SK-N-SH (cell line): ENCODE measurements around the gene CLSTN2. TPM values are rescaled to one million over a fixed set of nuclear protein-coding genes. Genes with fewer than 3 reads are reported as not detected.

Experiments used
- CTCF ChIA-PET: fragments of 300-600, 350-600 bp; formaldehyde crosslinking; extraction: SDS; loops from one replicate; lab custom pipeline; 2021; lab: Yijun Ruan, JAX
- POLR2A ChIA-PET: fragments of 350-600 bp; sonication (Branson Sonifier 250); formaldehyde crosslinking; extraction: SDS; loops from one replicate; lab custom pipeline; 2020; ENCODE audit warnings: antibody characterized with exemption, inconsistent platforms; lab: Yijun Ruan, JAX
- DNase-seq: peaks from one replicate; pipeline ENCODE4 v3.0.0; 2012
- H2AFZ ChIP-seq: fragments of 200-600 bp; sonication (generic); 2 replicates; pipeline ENCODE4 v1.8.1; 2016; ENCODE audit warnings: antibody characterized with exemption, mild to moderate bottlenecking, low read depth
- H3F3A ChIP-seq: fragments of 200-600 bp; sonication (generic); replicated peaks from 2 replicates; pipeline ENCODE3; 2016; ENCODE audit warnings: antibody characterized with exemption, mild to moderate bottlenecking; ENCODE audit not compliant: insufficient read depth
- H3K27ac ChIP-seq, 2 experiments: fragments of 200-500 bp in 1 of 2; fragments of 200-600 bp in 1 of 2; sonication (Bioruptor generic) in 1 of 2; sonication (generic), shearing (Covaris generic) in 1 of 2; 2 replicates each; pipeline versions ENCODE4 v1.5.1 to v1.6.1; 2014 to 2016; ENCODE audit warnings: low read depth in 2 of 2, inconsistent platforms in 1 of 2, low read length in 1 of 2, mild to moderate bottlenecking in 1 of 2, mixed read lengths in 1 of 2
- H3K27me3 ChIP-seq: fragments of 200-600 bp; sonication (generic), shearing (Covaris generic); 2 replicates; pipeline ENCODE4 v1.6.1; 2016; ENCODE audit warnings: mixed run types; ENCODE audit not compliant: insufficient read depth
- H3K36me3 ChIP-seq, 2 experiments: fragments of 200-500 bp in 1 of 2; fragments of 200-600 bp in 1 of 2; sonication (Bioruptor generic) in 1 of 2; sonication (generic) in 1 of 2; replicated peaks in 1 of 2; 2 replicates each; pipeline versions ENCODE3 to v1.5.1; 2014 to 2016; ENCODE audit warnings: low read length in 1 of 2, mild to moderate bottlenecking in 1 of 2; ENCODE audit not compliant: insufficient read depth in 2 of 2, control insufficient read depth in 1 of 2
- H3K4me1 ChIP-seq, 2 experiments: fragments of 200-500 bp in 1 of 2; fragments of 200-600 bp in 1 of 2; sonication (Bioruptor generic) in 1 of 2; sonication (generic), shearing (Covaris generic) in 1 of 2; 2 replicates each; pipeline versions ENCODE4 v1.5.1 to v1.6.1; 2014 to 2016; ENCODE audit warnings: low read depth in 1 of 2, low read length in 1 of 2, mixed run types in 1 of 2; ENCODE audit not compliant: insufficient read depth in 2 of 2, control insufficient read depth in 1 of 2
- H3K4me2 ChIP-seq: fragments of 200-600 bp; sonication (generic), shearing (Covaris generic); 2 replicates; pipeline ENCODE4 v1.6.1; 2017; ENCODE audit warnings: mixed run types
- H3K4me3 ChIP-seq, 2 experiments: fragments of 200-500 bp in 1 of 2; fragments of 200-600 bp in 1 of 2; sonication (Bioruptor generic) in 1 of 2; sonication (generic), shearing (Covaris generic) in 1 of 2; 2 replicates each; pipeline versions ENCODE4 v1.5.1 to v1.8.1; 2014 to 2016; ENCODE audit warnings: low read depth in 2 of 2, inconsistent platforms in 1 of 2, low read length in 1 of 2, mild to moderate bottlenecking in 1 of 2, mixed read lengths in 1 of 2, moderate library complexity in 1 of 2
- H3K79me2 ChIP-seq: fragments of 200-600 bp; sonication (generic); 2 replicates; pipeline ENCODE4 v1.8.1; 2017; ENCODE audit warnings: mild to moderate bottlenecking; ENCODE audit not compliant: insufficient read depth
- H3K9ac ChIP-seq: fragments of 200-600 bp; sonication (generic); 2 replicates; pipeline ENCODE4 v1.6.1; 2017; ENCODE audit warnings: mixed run types
- H3K9me2 ChIP-seq: fragments of 200-600 bp; sonication (generic); 2 replicates; pipeline ENCODE4 v1.6.1; 2017; ENCODE audit warnings: mixed run types
- H3K9me3 ChIP-seq: fragments of 200-600 bp; sonication (generic); 2 replicates; pipeline ENCODE4 v1.6.1; 2017; ENCODE audit warnings: mixed run types, mild to moderate bottlenecking, moderate library complexity
- H4K20me1 ChIP-seq: fragments of 200-600 bp; sonication (generic); 2 replicates; pipeline ENCODE4 v1.6.1; 2017; ENCODE audit warnings: mild to moderate bottlenecking, mixed run types; ENCODE audit not compliant: insufficient read depth
- CHD2 ChIP-seq: fragments of 150-350 bp; IDR thresholded peaks from 2 replicates; pipeline ENCODE4 v1.6.1; 2018; ENCODE audit warnings: low read length; ENCODE audit not compliant: partially characterized antibody
- FOXJ3 ChIP-seq: sonication (generic); formaldehyde crosslinking; IDR thresholded peaks from 2 replicates; pipeline ENCODE4 v1.5.1; 2020; ENCODE audit warnings: mild to moderate bottlenecking, missing genetic modification reagents
- FOXM1 ChIP-seq: IDR thresholded peaks from 2 replicates; pipeline ENCODE4 v1.4.0; 2012; ENCODE audit warnings: low read depth, mild to moderate bottlenecking
- GABPA ChIP-seq: IDR thresholded peaks from 2 replicates; pipeline ENCODE4 v1.4.0; 2012; ENCODE audit warnings: low read depth, mild to moderate bottlenecking
- GATA2 ChIP-seq: sonication (generic); formaldehyde crosslinking; IDR thresholded peaks from 2 replicates; pipeline ENCODE4 v1.5.0; 2020; ENCODE audit warnings: mild to moderate bottlenecking, missing genetic modification reagents
- NFIC ChIP-seq: IDR thresholded peaks from 2 replicates; pipeline ENCODE4 v1.4.0; 2012; ENCODE audit warnings: borderline replicate concordance
- NRF1 ChIP-seq: IDR thresholded peaks from 2 replicates; pipeline ENCODE4 v1.6.1; 2012; ENCODE audit warnings: low read depth, mild to moderate bottlenecking, low read length
- RAD21 ChIP-seq: IDR thresholded peaks from 2 replicates; pipeline ENCODE4 v1.6.1; 2012; ENCODE audit warnings: mild to moderate bottlenecking, low read length
- SIN3A ChIP-seq: IDR thresholded peaks from 2 replicates; pipeline ENCODE4 v1.6.1; 2012; ENCODE audit warnings: low read depth, mild to moderate bottlenecking, low read length, moderate library complexity, borderline replicate concordance
- SMC3 ChIP-seq: IDR thresholded peaks from 2 replicates; pipeline ENCODE4 v1.6.1; 2012; ENCODE audit warnings: low read depth, low read length, improper control_type of control experiment
- TAF1 ChIP-seq: IDR thresholded peaks from 2 replicates; pipeline ENCODE4 v1.6.1; 2012; ENCODE audit warnings: low read depth, mild to moderate bottlenecking, low read length, moderate library complexity, borderline replicate concordance
- TEAD4 ChIP-seq: IDR thresholded peaks from 2 replicates; pipeline ENCODE4 v1.4.0; 2012; ENCODE audit warnings: mild to moderate bottlenecking, borderline replicate concordance; ENCODE audit not compliant: insufficient read depth
- YY1 ChIP-seq: IDR thresholded peaks from 2 replicates; pipeline ENCODE4 v1.4.0; 2012; ENCODE audit warnings: low read depth, mild to moderate bottlenecking
- WGBS: methylation state at CpG from one replicate; pipeline ENCODE4 v1.1.6; 2017; ENCODE audit warnings: low lambda C conversion rate; 5-methylcytosine and 5-hydroxymethylcytosine counted together
- polyA plus RNA-seq, 3 experiments: library from polyadenylated mRNA; depleted of rRNA; stranded (reverse); fragments of >200 nt; gene quantifications; 2 replicates each; pipeline ENCODE4 v1.2.3, GENCODE V29; 2012
- TF ChIP-seq, protein P1 (sequence below): fragments of 200-600 bp; sonication (generic); IDR thresholded peaks from 2 replicates; pipeline ENCODE4 v1.6.1; 2017; ENCODE audit warnings: antibody characterized with exemption, mild to moderate bottlenecking, moderate library complexity
- TF ChIP-seq, protein P2 (sequence below): fragments of 150-350 bp; IDR thresholded peaks from 2 replicates; pipeline ENCODE4 v1.6.1; 2016; ENCODE audit warnings: mild to moderate bottlenecking, low read depth, low read length
- TF ChIP-seq, protein P3 (sequence below): IDR thresholded peaks from 2 replicates; pipeline ENCODE4; 2012

CLSTN2 gene
- polyA plus RNA-seq, 1 of the 3 experiments (the other 2 are of a cell fraction), result 0.02 TPM

DNA sequence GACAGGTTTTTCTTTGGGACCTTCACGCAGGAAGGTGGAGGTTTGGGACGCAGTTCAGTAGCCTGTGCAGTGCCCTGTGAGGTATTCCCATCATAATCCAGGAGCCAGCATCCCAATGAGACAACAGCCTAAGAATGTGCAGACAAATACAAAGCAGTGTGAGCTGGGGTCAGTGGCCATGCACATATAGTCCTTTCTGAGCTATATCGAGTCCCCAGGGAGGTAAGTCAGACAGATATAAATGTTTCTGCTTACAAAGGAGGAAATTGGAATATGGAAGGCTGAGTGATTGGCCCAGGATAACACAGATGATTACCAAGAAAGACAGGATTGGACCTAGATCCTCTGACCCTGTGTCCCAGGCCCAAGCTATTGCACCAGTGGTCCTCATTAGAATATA, 526.3 kb downstream of the CLSTN2 start:
- WGBS, result 27% methylated on average over 3 of the region's 3 CpGs
- no peak for TF ChIP-seq NFIC
- TF ChIP-seq FOXM1, result no peak
- no peak for TF ChIP-seq TEAD4
- TF ChIP-seq TAF1, result no peak
- TF ChIP-seq, protein P1, sequence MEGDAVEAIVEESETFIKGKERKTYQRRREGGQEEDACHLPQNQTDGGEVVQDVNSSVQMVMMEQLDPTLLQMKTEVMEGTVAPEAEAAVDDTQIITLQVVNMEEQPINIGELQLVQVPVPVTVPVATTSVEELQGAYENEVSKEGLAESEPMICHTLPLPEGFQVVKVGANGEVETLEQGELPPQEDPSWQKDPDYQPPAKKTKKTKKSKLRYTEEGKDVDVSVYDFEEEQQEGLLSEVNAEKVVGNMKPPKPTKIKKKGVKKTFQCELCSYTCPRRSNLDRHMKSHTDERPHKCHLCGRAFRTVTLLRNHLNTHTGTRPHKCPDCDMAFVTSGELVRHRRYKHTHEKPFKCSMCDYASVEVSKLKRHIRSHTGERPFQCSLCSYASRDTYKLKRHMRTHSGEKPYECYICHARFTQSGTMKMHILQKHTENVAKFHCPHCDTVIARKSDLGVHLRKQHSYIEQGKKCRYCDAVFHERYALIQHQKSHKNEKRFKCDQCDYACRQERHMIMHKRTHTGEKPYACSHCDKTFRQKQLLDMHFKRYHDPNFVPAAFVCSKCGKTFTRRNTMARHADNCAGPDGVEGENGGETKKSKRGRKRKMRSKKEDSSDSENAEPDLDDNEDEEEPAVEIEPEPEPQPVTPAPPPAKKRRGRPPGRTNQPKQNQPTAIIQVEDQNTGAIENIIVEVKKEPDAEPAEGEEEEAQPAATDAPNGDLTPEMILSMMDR, result no peak
- no peak for TF ChIP-seq NRF1
- no peak for TF ChIP-seq YY1
- no peak for TF ChIP-seq SIN3A
- Histone ChIP-seq H3K9ac (no peak overlapping the region), H3K9me2 (no peaks in the 10 kb centered on the region), H2AFZ (no peak overlapping the region), H3K4me3 (no peak overlapping the region), H3K79me2 (no peaks in the 10 kb centered on the region), H3K36me3 (no peaks in the 10 kb centered on the region), H3K9me3 (no peaks in the 10 kb centered on the region), H3K27ac (no peak overlapping the region), H3K4me1 (peaks cover 0 to 5% of the 10 kb centered on the region in 2 experiments; a peak in 1 of 4 replicates), H3K27me3 (no peaks in the 10 kb centered on the region), H3F3A (no peaks in the 10 kb centered on the region), H3K4me2 (no peak overlapping the region), H4K20me1 (no peaks in the 10 kb centered on the region)
- ChIA-PET CTCF (interaction anchor here (2.9 kb wide), 1 partner anchor 11 kb away, joined by 10 read pairs; no protein-coding TSS in a partner anchor), POLR2A (no interaction called here)
- DNase-seq, result no peak

DNA sequence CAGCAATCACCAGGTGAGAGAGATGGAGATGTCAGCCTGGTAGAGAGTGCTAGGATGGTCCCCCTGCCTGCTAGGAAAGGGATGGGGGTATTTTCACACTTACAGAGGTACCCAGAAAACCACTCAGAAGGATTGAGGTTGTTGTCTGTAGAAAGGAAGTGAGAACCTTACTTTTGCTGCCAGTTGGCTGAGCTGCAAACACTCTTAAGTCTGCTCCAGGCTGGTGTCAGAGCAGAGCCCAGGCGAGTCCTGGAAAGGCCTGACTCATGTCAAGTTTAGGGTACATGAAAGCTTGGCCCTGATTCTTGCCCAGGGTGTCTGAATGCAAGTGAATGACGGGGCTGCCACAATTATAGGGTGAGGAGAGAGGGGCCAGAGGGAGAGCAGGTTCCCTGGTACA, 528.4 kb downstream of the CLSTN2 start:
- TF ChIP-seq FOXM1, result no peak
- TF ChIP-seq FOXJ3 (CRISPR knock-in tag), result no peak
- POLR2A ChIA-PET, result no interaction called here
- Histone ChIP-seq H3K79me2 (no peaks in the 10 kb centered on the region), H3K9me3 (no peaks in the 10 kb centered on the region), H4K20me1 (no peaks in the 10 kb centered on the region), H3K4me3 (no peak overlapping the region), H2AFZ (no peak overlapping the region), H3F3A (no peaks in the 10 kb centered on the region), H3K27me3 (no peaks in the 10 kb centered on the region), H3K27ac (no peak overlapping the region), H3K4me2 (no peak overlapping the region), H3K9ac (no peak overlapping the region), H3K4me1 (peaks cover 0 to 5% of the 10 kb centered on the region in 2 experiments; a peak in 1 of 4 replicates), H3K36me3 (no peaks in the 10 kb centered on the region), H3K9me2 (no peaks in the 10 kb centered on the region)
- no peak for DNase-seq
- 0% methylated on average over 1 of the region's 2 CpGs for WGBS
- CTCF ChIA-PET, result no interaction called here

DNA sequence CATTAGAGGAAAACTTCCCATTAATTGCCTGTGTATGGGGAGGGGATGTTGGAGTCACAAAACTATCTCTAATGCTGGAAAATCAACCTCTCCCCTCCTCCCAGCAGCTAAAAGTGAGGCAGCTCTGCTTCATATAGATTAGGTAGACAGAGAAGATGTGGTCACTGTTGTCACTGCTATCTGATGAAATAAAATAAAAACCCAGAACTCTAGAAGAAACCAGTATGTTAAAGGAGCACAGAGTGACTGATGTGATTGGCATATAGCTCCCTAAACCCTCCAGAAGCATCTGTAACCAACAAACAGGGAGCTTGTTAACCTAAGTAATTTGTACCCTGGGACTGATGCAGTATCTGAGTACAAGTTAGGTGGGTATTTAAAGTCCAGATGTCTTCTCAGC, 531.0 kb downstream of the CLSTN2 start:
- H3K4me3 ChIP-seq, result no peak overlapping the region
- no peaks in the 10 kb centered on the region for H3F3A ChIP-seq
- CTCF ChIA-PET, result interaction anchor here (0.6 to 1.1 kb wide), 3 partner anchors 15 to 1896 kb away, joined by 3 to 4 read pairs (median 3); no protein-coding TSS in a partner anchor
- peaks cover 0 to 3% of the 10 kb centered on the region in 2 experiments; a peak in 1 of 4 replicates for H3K4me1 ChIP-seq
- no peaks in the 10 kb centered on the region for H3K9me2 ChIP-seq
- H3K27ac ChIP-seq, result no peak overlapping the region
- H4K20me1 ChIP-seq, result no peaks in the 10 kb centered on the region
- no peak overlapping the region for H3K9ac ChIP-seq
- POLR2A ChIA-PET, result no interaction called here
- H3K79me2 ChIP-seq, result no peaks in the 10 kb centered on the region
- H3K4me2 ChIP-seq, result no peak overlapping the region
- no peak overlapping the region for H2AFZ ChIP-seq
- H3K9me3 ChIP-seq, result no peaks in the 10 kb centered on the region
- no peaks in the 10 kb centered on the region for H3K27me3 ChIP-seq
- TF ChIP-seq GATA2 (CRISPR knock-in tag), result no peak
- TF ChIP-seq, protein P2, sequence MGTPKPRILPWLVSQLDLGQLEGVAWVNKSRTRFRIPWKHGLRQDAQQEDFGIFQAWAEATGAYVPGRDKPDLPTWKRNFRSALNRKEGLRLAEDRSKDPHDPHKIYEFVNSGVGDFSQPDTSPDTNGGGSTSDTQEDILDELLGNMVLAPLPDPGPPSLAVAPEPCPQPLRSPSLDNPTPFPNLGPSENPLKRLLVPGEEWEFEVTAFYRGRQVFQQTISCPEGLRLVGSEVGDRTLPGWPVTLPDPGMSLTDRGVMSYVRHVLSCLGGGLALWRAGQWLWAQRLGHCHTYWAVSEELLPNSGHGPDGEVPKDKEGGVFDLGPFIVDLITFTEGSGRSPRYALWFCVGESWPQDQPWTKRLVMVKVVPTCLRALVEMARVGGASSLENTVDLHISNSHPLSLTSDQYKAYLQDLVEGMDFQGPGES, result no peak
- TF ChIP-seq RAD21, result no peak
- TF ChIP-seq SIN3A, result no peak
- TF ChIP-seq SMC3, result no peak
- TF ChIP-seq CHD2, result no peak
- TF ChIP-seq GABPA, result no peak
- TF ChIP-seq, protein P1, result no peak
- TF ChIP-seq, protein P3, sequence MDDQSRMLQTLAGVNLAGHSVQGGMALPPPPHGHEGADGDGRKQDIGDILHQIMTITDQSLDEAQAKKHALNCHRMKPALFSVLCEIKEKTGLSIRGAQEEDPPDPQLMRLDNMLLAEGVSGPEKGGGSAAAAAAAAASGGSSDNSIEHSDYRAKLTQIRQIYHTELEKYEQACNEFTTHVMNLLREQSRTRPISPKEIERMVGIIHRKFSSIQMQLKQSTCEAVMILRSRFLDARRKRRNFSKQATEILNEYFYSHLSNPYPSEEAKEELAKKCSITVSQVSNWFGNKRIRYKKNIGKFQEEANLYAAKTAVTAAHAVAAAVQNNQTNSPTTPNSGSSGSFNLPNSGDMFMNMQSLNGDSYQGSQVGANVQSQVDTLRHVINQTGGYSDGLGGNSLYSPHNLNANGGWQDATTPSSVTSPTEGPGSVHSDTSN, result no peak
- H3K36me3 ChIP-seq, result no peaks in the 10 kb centered on the region
- no peak for DNase-seq
